HepG2 (cell line): ENCODE data around the gene HOXD4. TPM values are rescaled to one million over a fixed set of nuclear protein-coding genes. Genes with fewer than 3 reads are reported as not detected.

Experiments
- ATF7-NPFF ChIP-seq: sonication (generic); formaldehyde crosslinking; IDR thresholded peaks from 2 replicates; pipeline ENCODE4 v1.8.1; 2023; ENCODE audit warnings: mild to moderate bottlenecking, low read depth, missing genetic modification reagents, moderate library complexity
- CCDC6 ChIP-seq: sonication (generic); formaldehyde crosslinking; IDR thresholded peaks from 2 replicates; pipeline ENCODE4 v1.8.1; 2022; ENCODE audit warnings: mild to moderate bottlenecking, missing genetic modification reagents, moderate library complexity
- CEBPG ChIP-seq: IDR thresholded peaks from 2 replicates; pipeline ENCODE4 v1.6.1; 2016
- FLYWCH1 ChIP-seq: sonication (generic); formaldehyde crosslinking; IDR thresholded peaks from 2 replicates; pipeline ENCODE4 v1.8.1; 2023; ENCODE audit warnings: mild to moderate bottlenecking, missing genetic modification reagents
- IRF2 ChIP-seq: IDR thresholded peaks from 2 replicates; pipeline ENCODE4 v1.6.1; 2018; ENCODE audit warnings: missing genetic modification reagents, missing compliant biosample characterization
- KAT2B ChIP-seq: fragments of 150-350 bp; IDR thresholded peaks from 2 replicates; pipeline ENCODE4 v1.6.1; 2014; ENCODE audit warnings: low read depth, low read length, borderline replicate concordance
- KDM3A ChIP-seq: IDR thresholded peaks from 2 replicates; pipeline ENCODE4 v1.6.1; 2018; ENCODE audit warnings: low read depth, missing compliant biosample characterization
- MAF1 ChIP-seq: sonication (generic); formaldehyde crosslinking; IDR thresholded peaks from 2 replicates; pipeline ENCODE4 v1.5.0; 2020; ENCODE audit warnings: missing genetic modification reagents, borderline replicate concordance
- NFIC ChIP-seq: IDR thresholded peaks from 2 replicates; pipeline ENCODE4 v1.6.1; 2012; ENCODE audit warnings: mild to moderate bottlenecking, low read length, inconsistent platforms
- RAD51 ChIP-seq: fragments of 450-650 bp; IDR thresholded peaks from 2 replicates; pipeline ENCODE4 v1.6.1; 2016; ENCODE audit warnings: borderline replicate concordance
- RFX5 ChIP-seq: IDR thresholded peaks from 2 replicates; pipeline ENCODE4 v1.6.1; 2011; ENCODE audit warnings: low read depth, low read length, improper control_type of control experiment
- SOX5 ChIP-seq: IDR thresholded peaks from 2 replicates; pipeline ENCODE4 v1.6.1; 2016; ENCODE audit warnings: borderline replicate concordance
- SP140L ChIP-seq: sonication (generic); formaldehyde crosslinking; IDR thresholded peaks from 2 replicates; pipeline ENCODE4 v1.4.0; 2020; ENCODE audit warnings: missing genetic modification reagents, borderline replicate concordance
- TBX2 ChIP-seq: sonication (generic); formaldehyde crosslinking; IDR thresholded peaks from 2 replicates; pipeline ENCODE4 v1.5.0; 2020; ENCODE audit warnings: missing genetic modification reagents, mild to moderate bottlenecking, borderline replicate concordance
- YY1 ChIP-seq: IDR thresholded peaks from 2 replicates; pipeline ENCODE4 v1.6.1; 2011; ENCODE audit warnings: low read length, low read depth, moderate library complexity, mild to moderate bottlenecking; ENCODE audit not compliant: insufficient read depth, insufficient replicate concordance
- ZFYVE20 ChIP-seq: sonication (generic); formaldehyde crosslinking; IDR thresholded peaks from 2 replicates; pipeline ENCODE4 v1.8.0; 2023; ENCODE audit warnings: low read depth, mild to moderate bottlenecking, moderate library complexity, missing genetic modification reagents, borderline replicate concordance
- ZNF20 ChIP-seq: sonication (generic); formaldehyde crosslinking; IDR thresholded peaks from 2 replicates; pipeline ENCODE4 v1.4.0; 2020; ENCODE audit warnings: mild to moderate bottlenecking, moderate library complexity, missing genetic modification reagents
- ZNF563 ChIP-seq: sonication (generic); formaldehyde crosslinking; IDR thresholded peaks from 2 replicates; pipeline ENCODE4 v1.8.0; 2022; ENCODE audit warnings: mild to moderate bottlenecking, moderate library complexity, missing genetic modification reagents
- ZNF652 ChIP-seq: IDR thresholded peaks from 2 replicates; pipeline ENCODE4 v1.6.1; 2016; ENCODE audit warnings: low read depth, borderline replicate concordance
- polyA plus RNA-seq, 8 experiments: library from polyadenylated mRNA; depleted of rRNA in 3 of 8; stranded (reverse) in 7 of 8; unstranded in 1 of 8; fragments of >200 nt; fragmentation: Illumina TruSeq in 4 of 8; extraction: Trizol in 4 of 8; gene quantifications; 2 replicates each; pipeline versions ENCODE4 v1.2.1 to v1.2.3, GENCODE V29; 2011 to 2016; ENCODE audit warnings: low read depth in 4 of 8, missing spikeins in 1 of 8, mixed read lengths in 1 of 8; ENCODE audit not compliant: insufficient read depth in 1 of 8
- total RNA-seq, 5 experiments: library from RNA; depleted of rRNA; stranded (reverse); fragments of >200 nt; fragmentation: Illumina TruSeq; extraction: Trizol; gene quantifications; 2 replicates each; pipeline ENCODE4 v1.2.3, GENCODE V29; 2016; ENCODE audit warnings: low read depth in 1 of 5
- TF ChIP-seq, protein P1 (sequence below): IDR thresholded peaks from 2 replicates; pipeline ENCODE4 v1.6.1; 2016
- TF ChIP-seq, protein P2 (sequence below): sonication (generic); formaldehyde crosslinking; IDR thresholded peaks from 2 replicates; pipeline ENCODE4 v1.4.0; 2020; ENCODE audit warnings: mild to moderate bottlenecking, missing genetic modification reagents
- TF ChIP-seq, protein P3 (sequence below): sonication (generic); formaldehyde crosslinking; IDR thresholded peaks from 2 replicates; pipeline ENCODE4 v1.8.0; 2022; ENCODE audit warnings: mild to moderate bottlenecking, missing genetic modification reagents
- TF ChIP-seq, protein P4 (sequence below): IDR thresholded peaks from 2 replicates; pipeline ENCODE4 v1.6.1; 2016; ENCODE audit warnings: low read depth
- TF ChIP-seq, protein P5 (sequence below): sonication (generic); formaldehyde crosslinking; IDR thresholded peaks from 2 replicates; pipeline ENCODE4 v1.8.0; 2022; ENCODE audit warnings: missing genetic modification reagents, mild to moderate bottlenecking, moderate library complexity, borderline replicate concordance

The HOXD4 gene
- total and polyA plus RNA-seq, 2 of the 13 experiments (the other 11 are each of a cell fraction or from before 2014, with no cell fraction given) = not detected

DNA sequence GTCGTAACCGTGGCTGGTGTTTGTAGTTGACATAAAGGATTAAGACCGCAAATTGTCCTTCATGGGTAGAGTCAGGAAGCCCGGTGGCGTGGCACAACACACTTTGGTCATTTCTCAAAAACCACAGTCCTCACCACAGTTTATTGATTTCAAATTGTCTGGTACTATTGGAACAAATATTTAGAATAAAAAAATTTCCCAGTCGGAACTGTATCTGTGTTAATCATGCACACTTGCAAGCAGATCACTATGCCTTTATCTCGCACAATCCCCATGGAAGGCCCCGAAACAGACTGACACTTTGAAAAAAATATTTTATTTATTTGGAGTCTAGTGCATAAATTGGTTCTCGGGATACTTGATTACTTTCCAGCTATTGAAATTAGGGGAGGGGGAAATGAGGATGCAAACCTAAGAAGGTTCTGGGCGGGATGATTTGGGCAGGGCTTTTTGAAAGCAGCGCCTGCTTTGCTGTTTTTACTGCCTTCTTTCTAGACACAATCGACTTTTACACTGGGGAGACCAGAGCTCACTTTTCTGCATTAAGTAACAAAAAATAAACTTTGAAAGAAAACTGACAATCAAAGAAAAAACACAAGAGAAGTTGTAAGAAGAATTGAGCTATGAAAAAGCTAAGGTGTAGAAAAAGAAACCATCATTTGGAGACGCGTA lies 21.7 kb downstream of the HOXD4 start (continued):
- TF ChIP-seq RFX5 (no peak), YY1 (no peak), CCDC6 (CRISPR knock-in tag) (no peak), ZNF20 (CRISPR knock-in tag) (no peak), TBX2 (CRISPR knock-in tag) (peak; percentile 77), MAF1 (CRISPR knock-in tag) (no peak), ATF7-NPFF (no peak), RAD51 (no peak), IRF2 (CRISPR knock-in tag) (peak; percentile 47; the same call in 1 of the 2 replicates), KDM3A (CRISPR knock-in tag) (no peak), ZNF652 (no peak), KAT2B (no peak), NFIC (peak; percentile 77; the same call in 1 of the 2 replicates), FLYWCH1 (CRISPR knock-in tag) (0 out of 2 replicates have a peak, but pooled peaks have one; percentile 37), SOX5 (CRISPR knock-in tag) (peak; percentile 70; the same call in 1 of the 2 replicates), ZNF563 (CRISPR knock-in tag) (no peak), ZFYVE20 (CRISPR knock-in tag) (no peak), SP140L (CRISPR knock-in tag) (no peak), CEBPG (peak; percentile 22; the same call in 1 of the 2 replicates)
- TF ChIP-seq, protein P1, sequence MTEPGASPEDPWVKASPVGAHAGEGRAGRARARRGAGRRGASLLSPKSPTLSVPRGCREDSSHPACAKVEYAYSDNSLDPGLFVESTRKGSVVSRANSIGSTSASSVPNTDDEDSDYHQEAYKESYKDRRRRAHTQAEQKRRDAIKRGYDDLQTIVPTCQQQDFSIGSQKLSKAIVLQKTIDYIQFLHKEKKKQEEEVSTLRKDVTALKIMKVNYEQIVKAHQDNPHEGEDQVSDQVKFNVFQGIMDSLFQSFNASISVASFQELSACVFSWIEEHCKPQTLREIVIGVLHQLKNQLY (CRISPR knock-in tag) = no peak
- TF ChIP-seq, protein P2, sequence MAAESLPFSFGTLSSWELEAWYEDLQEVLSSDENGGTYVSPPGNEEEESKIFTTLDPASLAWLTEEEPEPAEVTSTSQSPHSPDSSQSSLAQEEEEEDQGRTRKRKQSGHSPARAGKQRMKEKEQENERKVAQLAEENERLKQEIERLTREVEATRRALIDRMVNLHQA = no peak
- TF ChIP-seq, protein P3, sequence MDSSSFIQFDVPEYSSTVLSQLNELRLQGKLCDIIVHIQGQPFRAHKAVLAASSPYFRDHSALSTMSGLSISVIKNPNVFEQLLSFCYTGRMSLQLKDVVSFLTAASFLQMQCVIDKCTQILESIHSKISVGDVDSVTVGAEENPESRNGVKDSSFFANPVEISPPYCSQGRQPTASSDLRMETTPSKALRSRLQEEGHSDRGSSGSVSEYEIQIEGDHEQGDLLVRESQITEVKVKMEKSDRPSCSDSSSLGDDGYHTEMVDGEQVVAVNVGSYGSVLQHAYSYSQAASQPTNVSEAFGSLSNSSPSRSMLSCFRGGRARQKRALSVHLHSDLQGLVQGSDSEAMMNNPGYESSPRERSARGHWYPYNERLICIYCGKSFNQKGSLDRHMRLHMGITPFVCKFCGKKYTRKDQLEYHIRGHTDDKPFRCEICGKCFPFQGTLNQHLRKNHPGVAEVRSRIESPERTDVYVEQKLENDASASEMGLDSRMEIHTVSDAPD = peak; percentile 89
- TF ChIP-seq, protein P4, sequence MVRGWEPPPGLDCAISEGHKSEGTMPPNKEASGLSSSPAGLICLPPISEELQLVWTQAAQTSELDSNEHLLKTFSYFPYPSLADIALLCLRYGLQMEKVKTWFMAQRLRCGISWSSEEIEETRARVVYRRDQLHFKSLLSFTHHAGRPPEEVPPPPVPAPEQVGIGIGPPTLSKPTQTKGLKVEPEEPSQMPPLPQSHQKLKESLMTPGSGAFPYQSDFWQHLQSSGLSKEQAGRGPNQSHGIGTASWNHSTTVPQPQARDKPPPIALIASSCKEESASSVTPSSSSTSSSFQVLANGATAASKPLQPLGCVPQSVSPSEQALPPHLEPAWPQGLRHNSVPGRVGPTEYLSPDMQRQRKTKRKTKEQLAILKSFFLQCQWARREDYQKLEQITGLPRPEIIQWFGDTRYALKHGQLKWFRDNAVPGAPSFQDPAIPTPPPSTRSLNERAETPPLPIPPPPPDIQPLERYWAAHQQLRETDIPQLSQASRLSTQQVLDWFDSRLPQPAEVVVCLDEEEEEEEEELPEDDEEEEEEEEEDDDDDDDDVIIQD (CRISPR knock-in tag) = peak; percentile 46; the same call in 1 of the 2 replicates
- TF ChIP-seq, protein P5, sequence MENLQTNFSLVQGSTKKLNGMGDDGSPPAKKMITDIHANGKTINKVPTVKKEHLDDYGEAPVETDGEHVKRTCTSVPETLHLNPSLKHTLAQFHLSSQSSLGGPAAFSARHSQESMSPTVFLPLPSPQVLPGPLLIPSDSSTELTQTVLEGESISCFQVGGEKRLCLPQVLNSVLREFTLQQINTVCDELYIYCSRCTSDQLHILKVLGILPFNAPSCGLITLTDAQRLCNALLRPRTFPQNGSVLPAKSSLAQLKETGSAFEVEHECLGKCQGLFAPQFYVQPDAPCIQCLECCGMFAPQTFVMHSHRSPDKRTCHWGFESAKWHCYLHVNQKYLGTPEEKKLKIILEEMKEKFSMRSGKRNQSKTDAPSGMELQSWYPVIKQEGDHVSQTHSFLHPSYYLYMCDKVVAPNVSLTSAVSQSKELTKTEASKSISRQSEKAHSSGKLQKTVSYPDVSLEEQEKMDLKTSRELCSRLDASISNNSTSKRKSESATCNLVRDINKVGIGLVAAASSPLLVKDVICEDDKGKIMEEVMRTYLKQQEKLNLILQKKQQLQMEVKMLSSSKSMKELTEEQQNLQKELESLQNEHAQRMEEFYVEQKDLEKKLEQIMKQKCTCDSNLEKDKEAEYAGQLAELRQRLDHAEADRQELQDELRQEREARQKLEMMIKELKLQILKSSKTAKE (CRISPR knock-in tag) = no peak; the same call in 1 of the 2 replicates
